HUES48 (cell line): Measurements from ENCODE around the gene TEX48.

Experiments
- H3K27ac ChIP-seq: one replicate; pipeline ENCODE4 v1.7.0; 2013; ENCODE audit warnings: low read depth, low read length, inconsistent platforms
- H3K27me3 ChIP-seq: 2 replicates; pipeline ENCODE4 v1.6.1; 2013; ENCODE audit warnings: mild to moderate bottlenecking, low read length; ENCODE audit not compliant: control insufficient read depth, insufficient read depth
- H3K36me3 ChIP-seq: 2 replicates; pipeline ENCODE4 v1.6.1; 2013; ENCODE audit warnings: low read length; ENCODE audit not compliant: control insufficient read depth, insufficient read depth
- H3K4me1 ChIP-seq: 2 replicates; pipeline ENCODE4 v1.6.1; 2013; ENCODE audit warnings: mild to moderate bottlenecking, low read length; ENCODE audit not compliant: control insufficient read depth, insufficient read depth
- H3K4me3 ChIP-seq: 2 replicates; pipeline ENCODE4 v1.5.1; 2013; ENCODE audit warnings: mild to moderate bottlenecking, low read depth, low read length
- H3K9ac ChIP-seq: 2 replicates; pipeline ENCODE4 v1.6.1; 2013; ENCODE audit warnings: mild to moderate bottlenecking, low read depth, low read length, moderate library complexity
- H3K9me3 ChIP-seq: 2 replicates; pipeline ENCODE4 v1.6.1; 2013; ENCODE audit warnings: low read length; ENCODE audit not compliant: control insufficient read depth, insufficient read depth

The TEX48 gene

GRCh38 chr9:114718801-114719221 lies 36.8 kb upstream of the TEX48 start:
- H3K9ac ChIP-seq, result no peak overlapping the region
- no peaks in the 10 kb centered on the region for H3K36me3 ChIP-seq
- no peaks in the 10 kb centered on the region for H3K4me1 ChIP-seq
- no peak overlapping the region for H3K27ac ChIP-seq
- no peak overlapping the region for H3K4me3 ChIP-seq
- H3K27me3 ChIP-seq, result no peaks in the 10 kb centered on the region
- H3K9me3 ChIP-seq, result no peaks in the 10 kb centered on the region

DNA sequence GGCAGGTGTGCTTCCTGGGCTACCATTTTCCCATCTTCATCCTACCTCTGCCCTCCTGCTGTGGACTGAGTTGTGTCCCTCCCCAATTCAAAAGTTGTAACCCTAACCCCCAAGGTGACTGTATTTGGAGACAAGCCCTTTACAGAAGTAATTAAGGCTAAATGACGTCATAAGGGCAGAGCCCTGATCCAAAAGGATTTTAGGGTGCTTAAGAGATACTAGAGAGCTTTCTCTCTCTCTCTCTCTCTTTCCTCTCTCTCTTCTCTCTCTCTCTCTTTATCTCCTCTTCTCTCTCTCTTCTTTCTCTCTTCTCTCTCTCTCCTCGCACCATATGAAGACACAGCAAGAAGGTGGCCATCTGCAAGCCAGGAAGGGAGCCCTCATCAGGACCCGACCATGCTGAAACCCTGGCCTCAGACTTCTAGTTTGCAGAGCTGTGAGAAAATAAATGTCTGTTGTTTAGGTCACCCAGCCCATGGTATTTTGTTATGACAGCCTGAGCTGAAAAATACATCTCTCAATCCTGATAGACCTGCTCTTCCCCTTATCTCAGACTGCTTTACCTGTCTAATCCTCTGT lies 36.0 kb upstream of the TEX48 start:
- no peaks in the 10 kb centered on the region for H3K9me3 ChIP-seq
- no peaks in the 10 kb centered on the region for H3K4me1 ChIP-seq
- H3K9ac ChIP-seq, result no peak overlapping the region
- no peak overlapping the region for H3K4me3 ChIP-seq
- H3K27ac ChIP-seq, result no peak overlapping the region
- H3K36me3 ChIP-seq, result no peaks in the 10 kb centered on the region
- H3K27me3 ChIP-seq, result no peaks in the 10 kb centered on the region

DNA sequence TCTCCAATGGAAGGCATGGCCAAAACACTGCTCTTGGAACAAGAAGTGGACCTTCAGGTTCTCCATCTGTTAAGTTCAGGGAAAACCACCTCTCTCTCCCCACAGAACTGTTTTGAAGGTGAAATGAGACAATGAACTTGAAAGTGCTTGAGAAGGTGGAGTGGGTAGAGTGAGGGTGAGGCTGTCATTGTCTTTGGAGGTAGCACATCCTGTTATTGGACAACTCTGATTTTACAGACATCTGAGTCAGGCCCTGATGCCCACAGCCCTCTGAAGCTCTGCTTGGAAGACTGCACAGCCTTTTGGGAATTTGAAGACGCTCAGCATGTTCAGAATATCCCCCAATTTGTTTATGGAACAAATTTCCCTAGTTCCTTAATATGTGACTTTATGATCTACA lies 27.6 kb upstream of the TEX48 start:
- H3K27me3 ChIP-seq, result no peaks in the 10 kb centered on the region
- H3K27ac ChIP-seq, result no peak overlapping the region
- H3K36me3 ChIP-seq, result no peaks in the 10 kb centered on the region
- H3K4me1 ChIP-seq, result no peaks in the 10 kb centered on the region
- no peak overlapping the region for H3K9ac ChIP-seq
- H3K4me3 ChIP-seq, result no peak overlapping the region
- H3K9me3 ChIP-seq, result no peaks in the 10 kb centered on the region

DNA sequence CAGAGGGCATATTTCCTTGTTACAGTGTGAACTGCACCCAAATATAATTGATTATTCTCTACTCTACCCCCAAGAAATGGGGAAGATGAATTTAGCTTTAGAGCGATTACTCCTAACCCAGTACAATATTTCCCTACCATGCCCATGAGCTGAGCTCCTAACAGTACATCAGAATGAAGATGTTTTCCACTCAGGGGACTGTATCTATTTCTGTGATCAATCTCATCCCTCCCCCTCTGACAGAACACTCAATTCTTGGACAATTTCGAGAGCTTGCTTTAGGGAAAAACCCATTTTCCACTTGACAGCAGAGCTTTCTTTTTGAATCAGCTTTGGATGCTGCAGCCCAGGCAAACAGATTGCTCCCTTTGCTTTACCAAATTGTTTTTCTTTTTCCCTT lies 24.7 kb upstream of the TEX48 start:
- H3K27me3 ChIP-seq, result no peaks in the 10 kb centered on the region
- H3K9ac ChIP-seq, result no peak overlapping the region
- H3K9me3 ChIP-seq, result no peaks in the 10 kb centered on the region
- H3K36me3 ChIP-seq, result no peaks in the 10 kb centered on the region
- no peak overlapping the region for H3K27ac ChIP-seq
- H3K4me1 ChIP-seq, result no peaks in the 10 kb centered on the region
- no peak overlapping the region for H3K4me3 ChIP-seq

DNA sequence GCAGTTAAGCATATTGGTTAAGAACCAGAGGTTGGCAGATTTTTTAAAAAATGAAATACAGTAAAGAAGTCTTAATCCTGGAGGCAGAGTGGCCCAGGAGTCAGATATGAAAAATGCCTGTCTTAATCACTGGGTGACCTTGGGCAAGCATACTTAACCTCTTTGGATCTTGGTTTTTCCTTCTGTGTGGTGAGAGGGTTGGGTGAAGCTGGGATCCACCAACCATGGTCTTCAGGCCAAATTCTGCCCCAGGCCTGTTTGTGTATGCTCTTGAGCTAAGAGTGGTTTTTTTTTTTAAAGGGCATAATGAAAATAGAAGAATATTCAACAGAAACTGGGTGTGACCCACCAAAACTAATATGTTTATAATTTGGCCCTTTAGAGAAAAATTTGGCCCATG lies 20.0 kb upstream of the TEX48 start:
- H3K9me3 ChIP-seq, result no peaks in the 10 kb centered on the region
- no peaks in the 10 kb centered on the region for H3K36me3 ChIP-seq

GRCh38 chr9:114697951-114698351 lies 16.0 kb upstream of the TEX48 start:
- Histone ChIP-seq H3K4me1 (no peaks in the 10 kb centered on the region), H3K27ac (no peak overlapping the region)

More for the DNA sequence above, 20.0 kb upstream of the TEX48 start:
- no peaks in the 10 kb centered on the region for H3K4me1 ChIP-seq
- H3K9ac ChIP-seq, result no peak overlapping the region
- H3K27ac ChIP-seq, result no peak overlapping the region
- no peaks in the 10 kb centered on the region for H3K27me3 ChIP-seq
- no peak overlapping the region for H3K4me3 ChIP-seq

DNA sequence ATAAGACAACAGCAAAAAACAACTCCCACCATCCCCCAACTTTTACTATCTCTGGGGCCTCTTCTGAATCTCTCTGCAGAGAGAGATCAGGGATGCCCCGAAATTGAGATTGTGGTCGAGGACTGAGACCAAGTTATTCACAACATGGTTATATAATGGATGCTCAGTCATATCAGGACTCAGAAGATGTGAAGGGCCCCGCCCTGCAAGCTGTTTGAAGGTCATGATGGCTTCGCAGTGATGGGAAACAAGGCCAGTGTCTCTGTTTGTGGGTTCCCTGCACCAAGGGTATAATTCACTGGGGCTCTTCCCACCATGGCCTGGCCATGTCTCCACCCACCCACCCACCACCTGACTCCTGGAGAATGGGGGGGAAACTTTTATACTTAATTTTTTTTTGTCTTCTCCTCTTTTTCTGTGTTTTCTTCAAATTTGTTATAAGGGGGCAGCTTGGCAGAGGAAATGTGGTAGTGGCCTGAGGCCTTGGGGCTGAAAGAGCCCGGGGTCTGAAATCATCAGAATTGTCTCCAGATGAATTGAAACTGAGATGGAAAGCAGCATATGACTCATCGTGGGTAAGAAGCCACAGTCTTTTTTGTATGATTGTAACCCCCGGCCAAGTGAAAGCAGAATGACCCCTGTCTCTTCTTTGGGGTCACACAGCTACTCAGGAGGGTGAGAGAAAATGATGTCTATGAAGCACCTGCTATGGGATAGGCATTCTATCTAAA lies 15.0 kb upstream of the TEX48 start:
- Histone ChIP-seq H3K9me3 (no peaks in the 10 kb centered on the region), H3K9ac (no peak overlapping the region), H3K36me3 (no peaks in the 10 kb centered on the region), H3K27me3 (no peaks in the 10 kb centered on the region), H3K4me3 (no peak overlapping the region), H3K4me1 (no peaks in the 10 kb centered on the region), H3K27ac (no peak overlapping the region)

More at GRCh38 chr9:114697951-114698351, 16.0 kb upstream of the TEX48 start:
- no peaks in the 10 kb centered on the region for H3K9me3 ChIP-seq
- H3K9ac ChIP-seq, result no peak overlapping the region
- H3K36me3 ChIP-seq, result no peaks in the 10 kb centered on the region
- H3K4me3 ChIP-seq, result no peak overlapping the region
- no peaks in the 10 kb centered on the region for H3K27me3 ChIP-seq

DNA sequence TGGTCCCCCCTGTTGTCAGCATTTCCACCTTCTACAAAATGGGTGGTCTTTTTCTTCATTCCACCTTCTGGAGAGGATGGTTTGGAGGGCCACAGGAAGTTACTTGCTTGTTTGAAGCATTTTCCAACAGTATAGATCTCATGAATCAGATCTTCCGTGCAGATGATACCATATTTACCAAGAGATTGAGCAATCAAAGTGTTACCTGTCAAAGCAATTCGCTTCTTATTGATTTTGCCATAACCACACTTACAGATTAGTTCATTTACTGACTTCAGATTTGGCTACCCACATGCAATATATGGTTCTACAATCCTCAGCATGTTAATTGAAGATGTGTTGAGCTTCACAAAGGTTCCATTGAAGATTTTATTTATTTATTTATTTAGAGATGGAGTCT lies 14.0 kb upstream of the TEX48 start:
- Histone ChIP-seq H3K36me3 (no peaks in the 10 kb centered on the region), H3K4me1 (no peaks in the 10 kb centered on the region), H3K4me3 (no peak overlapping the region), H3K27me3 (no peaks in the 10 kb centered on the region), H3K9ac (no peak overlapping the region), H3K27ac (no peak overlapping the region), H3K9me3 (no peaks in the 10 kb centered on the region)

GRCh38 chr9:114694719-114695269 lies 12.8 kb upstream of the TEX48 start:
- H3K9me3 ChIP-seq, result no peaks in the 10 kb centered on the region
- no peak overlapping the region for H3K4me3 ChIP-seq
- no peaks in the 10 kb centered on the region for H3K36me3 ChIP-seq
- H3K9ac ChIP-seq, result no peak overlapping the region
- no peak overlapping the region for H3K27ac ChIP-seq
- no peaks in the 10 kb centered on the region for H3K27me3 ChIP-seq
- peaks cover 4% of the 10 kb centered on the region; the same call in 1 of the 2 replicates for H3K4me1 ChIP-seq

- no peak overlapping the region for H3K4me3 ChIP-seq
- peaks cover 11% of the 10 kb centered on the region; the same call in 1 of the 2 replicates for H3K4me1 ChIP-seq
- H3K27me3 ChIP-seq, result no peaks in the 10 kb centered on the region
- no peaks in the 10 kb centered on the region for H3K36me3 ChIP-seq
- no peaks in the 10 kb centered on the region for H3K9me3 ChIP-seq
- no peak overlapping the region for H3K27ac ChIP-seq
- no peak overlapping the region for H3K9ac ChIP-seq
Observed at GRCh38 chr9:114694146-114694545, 12.2 kb upstream of the TEX48 start.

- Histone ChIP-seq H3K9ac (no peak overlapping the region), H3K9me3 (no peaks in the 10 kb centered on the region), H3K4me3 (no peak overlapping the region), H3K36me3 (no peaks in the 10 kb centered on the region), H3K27ac (no peak overlapping the region), H3K4me1 (peaks cover 15% of the 10 kb centered on the region; the same call in 1 of the 2 replicates), H3K27me3 (no peaks in the 10 kb centered on the region)
Observed at GRCh38 chr9:114693248-114693855, 11.4 kb upstream of the TEX48 start.
